ENCODE measurements around the gene AK1. TPM values are rescaled to one million over a fixed set of nuclear protein-coding genes. Genes with fewer than 3 reads are reported as not detected.

AK1 gene
- polyA plus RNA-seq, 1 experiment: 102 TPM

GRCh38 chr9:127909839-127910273 lies 32.4 kb upstream of the AK1 start:
- Histone ChIP-seq H3K36me3 (ENCODE audit: control insufficient read depth, insufficient read depth, low read length) (peaks cover 14% of the 10 kb centered on the region), H3K27me3 (ENCODE audit: control insufficient read depth, insufficient read depth, low read length) (no peaks in the 10 kb centered on the region), H3K4me3 (ENCODE audit: low read depth, low read length) (no peak overlapping the region)
- CTCF ChIA-PET: interaction anchor here (0.7 to 2.0 kb wide), 7 partner anchors 11 to 323 kb away, joined by 3 to 4 read pairs (median 3); partner anchors contain the start of genes CDK9, ST6GALNAC6 and TOR2A
- no peak for DNase-seq (ENCODE audit: low read depth)
- POLR2A ChIA-PET: no interaction called here
- TF ChIP-seq CTCF (IDR thresholded peaks at IDR 0.05; ENCODE audit: insufficient read depth, low read depth, low read length): no peak

DNA sequence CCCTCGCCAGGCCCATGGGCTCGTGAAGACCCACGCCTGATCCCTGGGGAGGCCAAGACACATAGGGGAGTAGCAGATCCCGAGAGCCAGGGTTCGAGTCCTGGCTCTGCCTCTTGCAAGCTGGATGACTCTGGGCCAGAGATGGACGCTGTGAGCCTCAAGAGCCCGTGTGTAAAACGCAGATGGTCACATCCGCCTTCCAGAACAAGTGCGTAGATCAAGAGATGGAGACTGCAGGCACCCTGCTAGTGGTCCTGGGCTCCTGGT lies 31.1 kb upstream of the AK1 start:
- H3K4me3 ChIP-seq (ENCODE audit: low read depth, low read length): no peak overlapping the region
- no peak for DNase-seq (ENCODE audit: low read depth)
- TF ChIP-seq CTCF (IDR thresholded peaks at IDR 0.05; ENCODE audit: insufficient read depth, low read depth, low read length): no peak
- CTCF ChIA-PET: no interaction called here
- H3K36me3 ChIP-seq (ENCODE audit: control insufficient read depth, insufficient read depth, low read length): peaks cover 13% of the 10 kb centered on the region
- POLR2A ChIA-PET: no interaction called here
- no peaks in the 10 kb centered on the region for H3K27me3 ChIP-seq (ENCODE audit: control insufficient read depth, insufficient read depth, low read length)

GRCh38 chr9:127907867-127908659 lies 30.6 kb upstream of the AK1 start:
- ChIA-PET CTCF (no interaction called here), POLR2A (no interaction called here)
- Histone ChIP-seq H3K4me3 (ENCODE audit: low read depth, low read length) (no peak overlapping the region), H3K27me3 (ENCODE audit: control insufficient read depth, insufficient read depth, low read length) (no peaks in the 10 kb centered on the region), H3K36me3 (ENCODE audit: control insufficient read depth, insufficient read depth, low read length) (peaks cover 13% of the 10 kb centered on the region)
- DNase-seq (ENCODE audit: low read depth): no peak
- no peak for TF ChIP-seq CTCF (IDR thresholded peaks at IDR 0.05; ENCODE audit: insufficient read depth, low read depth, low read length)

DNA sequence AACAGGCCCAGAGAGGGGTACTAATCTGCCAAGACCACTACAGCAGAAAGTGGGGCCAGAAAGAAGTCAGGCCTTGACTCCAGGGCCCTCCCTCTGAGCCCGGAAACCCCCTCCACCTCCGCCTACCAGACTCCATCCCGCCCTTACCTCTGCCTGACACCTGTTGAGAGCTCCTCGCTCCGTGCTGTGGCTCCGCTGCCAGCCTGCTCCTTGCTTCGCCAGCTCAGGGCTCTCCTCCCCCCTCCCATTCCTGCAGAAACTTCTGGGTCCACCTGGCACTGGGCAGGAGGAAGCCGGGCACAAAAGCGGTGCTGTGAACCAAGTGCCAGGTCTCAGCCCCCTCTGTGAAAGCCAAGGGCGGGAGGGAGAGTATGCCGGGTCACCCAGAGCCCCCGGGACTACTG lies 28.3 kb upstream of the AK1 start:
- ChIA-PET POLR2A (no interaction called here), CTCF (no interaction called here)
- Histone ChIP-seq H3K4me3 (ENCODE audit: low read depth, low read length) (no peak overlapping the region), H3K27me3 (ENCODE audit: control insufficient read depth, insufficient read depth, low read length) (no peaks in the 10 kb centered on the region), H3K36me3 (ENCODE audit: control insufficient read depth, insufficient read depth, low read length) (peaks cover 5% of the 10 kb centered on the region)
- DNase-seq (ENCODE audit: low read depth): no peak
- TF ChIP-seq CTCF (IDR thresholded peaks at IDR 0.05; ENCODE audit: insufficient read depth, low read depth, low read length): no peak

DNA sequence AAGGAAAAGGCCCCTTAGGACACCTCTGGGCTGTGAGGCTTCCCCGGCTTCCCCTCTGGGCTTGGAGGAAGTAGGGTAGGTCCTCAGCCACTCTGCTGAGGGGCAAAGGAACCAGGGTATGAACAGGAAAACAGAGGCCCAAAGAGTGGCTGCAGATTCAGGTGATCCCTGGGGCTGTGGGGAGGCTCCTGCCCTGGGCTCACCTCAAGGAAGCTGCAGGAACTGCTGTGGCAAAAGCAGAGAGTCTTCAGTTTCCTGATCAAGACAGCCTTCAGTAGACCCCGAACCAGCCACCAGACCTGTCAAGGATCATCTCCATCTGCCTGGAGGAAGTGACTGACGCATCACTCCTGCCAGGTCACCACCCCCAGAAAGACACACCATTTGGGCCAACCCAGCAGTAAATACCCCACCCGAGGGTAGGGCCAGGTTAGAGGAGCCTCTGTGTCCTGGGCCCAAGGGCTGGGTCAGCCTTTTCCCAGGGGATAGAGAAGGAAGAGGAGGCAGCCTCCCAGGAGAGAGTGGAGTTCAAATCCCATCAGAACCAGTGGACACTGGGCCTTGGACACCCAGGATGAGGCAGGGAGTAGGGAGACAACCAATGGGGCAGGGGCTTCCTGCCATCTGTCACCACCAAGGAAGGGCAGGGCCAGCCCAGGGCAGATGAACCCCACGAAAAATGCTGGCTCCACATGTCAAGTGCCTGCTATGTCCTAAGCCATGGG lies 27.7 kb upstream of the AK1 start:
- ChIA-PET CTCF (interaction anchor here (0.9 kb wide), 1 partner anchor 12 kb away, joined by 4 read pairs; the partner anchor contains the start of gene ST6GALNAC4), POLR2A (no interaction called here)
- Histone ChIP-seq H3K36me3 (ENCODE audit: control insufficient read depth, insufficient read depth, low read length) (peaks cover 5% of the 10 kb centered on the region), H3K27me3 (ENCODE audit: control insufficient read depth, insufficient read depth, low read length) (no peaks in the 10 kb centered on the region), H3K4me3 (ENCODE audit: low read depth, low read length) (no peak overlapping the region)
- no peak for TF ChIP-seq CTCF (IDR thresholded peaks at IDR 0.05; ENCODE audit: insufficient read depth, low read depth, low read length)
- DNase-seq (ENCODE audit: low read depth): no peak

Measured in BJ (cell line).